ENCODE data around the gene CSTB.

CSTB gene

DNA sequence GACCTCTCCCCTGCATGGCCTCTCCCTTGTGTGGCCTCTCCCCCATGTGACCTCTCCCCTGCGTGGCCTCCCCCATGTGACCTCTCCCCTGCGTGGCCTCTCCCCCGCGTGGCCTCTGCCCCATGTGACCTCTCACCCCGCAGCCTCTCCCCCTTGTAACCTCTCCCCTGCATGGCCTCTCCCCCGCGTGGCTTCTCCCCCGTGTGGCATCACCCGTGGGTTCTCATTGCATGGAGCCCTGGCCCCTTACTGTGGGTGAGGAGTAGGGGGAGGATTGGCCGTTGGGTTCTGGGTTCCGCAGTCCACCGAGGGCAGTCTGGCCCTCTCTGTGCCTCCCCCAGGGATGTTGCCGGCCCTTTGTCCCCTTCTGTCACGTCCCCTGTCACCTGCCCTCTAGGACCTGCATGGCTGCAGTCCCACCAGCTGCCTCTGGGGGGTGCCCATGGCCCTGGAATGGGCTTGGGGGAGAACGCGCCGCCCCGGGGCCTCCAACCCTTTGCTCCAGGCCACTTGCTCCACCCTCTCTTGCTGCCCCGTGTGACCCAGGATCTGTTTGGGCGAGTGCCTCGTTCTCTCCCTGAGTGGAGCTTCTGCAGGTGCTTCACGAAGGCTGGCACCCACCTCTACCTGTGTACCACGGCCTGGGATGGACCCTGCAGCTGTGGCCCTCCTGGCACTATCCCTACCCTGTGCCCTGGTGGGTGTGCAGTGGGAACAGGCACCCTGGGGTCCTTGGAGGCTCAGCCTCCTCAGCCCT is 34.6 kb upstream of the CSTB start:
- peak; percentile 18 for DNase-seq

DNA sequence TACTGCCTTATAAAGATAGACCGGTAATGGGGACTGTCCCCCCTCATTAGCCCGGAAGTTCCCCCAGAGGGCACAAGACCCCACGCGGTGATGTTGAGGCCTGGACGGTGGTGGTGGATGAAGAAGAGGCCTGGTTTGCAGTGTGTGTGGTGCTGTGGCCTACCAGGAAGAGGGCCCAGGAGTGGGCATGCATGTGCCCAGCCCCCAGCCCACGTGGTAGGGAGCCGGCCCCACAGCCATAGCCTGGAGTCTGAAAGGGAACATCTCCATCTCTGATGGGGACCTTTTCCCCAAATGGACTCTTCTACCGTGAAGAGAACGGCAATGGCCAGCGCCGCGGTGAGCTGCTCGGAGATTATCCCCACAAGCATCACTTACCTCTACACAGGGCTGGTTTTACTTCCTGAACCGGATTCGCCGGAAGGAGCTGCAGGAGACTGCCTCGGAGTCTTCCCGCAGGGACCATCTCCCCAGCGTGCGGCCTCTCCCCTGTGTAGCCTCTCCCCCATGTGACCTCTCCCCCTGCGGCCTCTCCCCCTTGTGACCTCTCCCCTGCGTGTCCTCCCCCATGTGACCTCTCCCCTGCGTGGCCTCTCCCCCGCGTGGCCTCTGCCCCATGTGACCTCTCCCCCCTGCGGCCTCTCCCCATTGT is 33.9 kb upstream of the CSTB start:
- DNase-seq, result no peak

DNA sequence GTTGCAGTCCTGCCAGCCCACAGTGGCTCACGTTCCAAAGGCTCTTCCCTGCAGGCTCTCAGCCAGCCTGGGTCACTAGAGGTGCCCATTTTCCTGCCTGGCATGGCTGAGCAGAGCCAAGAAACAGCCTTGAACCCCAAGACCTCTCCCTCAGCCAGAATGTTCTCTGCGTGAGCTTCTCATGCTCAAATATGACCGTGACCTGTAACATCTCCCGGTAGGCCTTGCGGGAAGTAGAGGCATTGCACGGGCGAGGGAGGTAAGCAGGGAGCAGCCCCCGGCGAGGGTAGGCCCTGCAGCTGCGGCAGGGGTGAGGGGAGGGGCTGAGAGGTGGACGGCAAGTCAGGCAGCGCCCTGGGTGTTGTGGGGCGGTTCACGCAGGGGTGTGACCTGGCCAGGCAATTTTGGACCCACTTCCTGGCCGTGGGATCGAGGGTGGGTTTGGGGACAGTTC is 33.3 kb upstream of the CSTB start:
- no peak for DNase-seq

DNA sequence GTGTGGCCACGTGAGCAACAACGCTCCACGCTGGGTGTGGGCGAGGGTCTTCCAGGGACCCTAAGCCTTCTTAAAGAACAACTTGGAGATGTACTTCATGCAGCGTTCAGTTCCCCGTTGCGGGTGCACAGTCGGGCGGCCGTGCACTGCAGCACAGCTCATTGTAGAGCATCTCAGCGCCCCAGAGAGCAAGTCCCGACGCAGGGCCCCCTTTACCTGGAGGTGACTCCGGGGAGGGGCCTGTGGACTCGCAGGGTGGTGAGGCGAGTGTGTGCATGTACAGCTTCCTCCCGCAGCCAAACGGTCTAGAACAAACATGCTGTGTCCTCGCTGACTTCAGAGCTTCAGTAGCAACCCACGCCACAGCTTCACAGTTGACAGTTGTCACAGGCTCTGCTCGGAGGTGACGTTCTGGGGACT is 32.7 kb upstream of the CSTB start:
- DNase-seq, result no peak

DNA sequence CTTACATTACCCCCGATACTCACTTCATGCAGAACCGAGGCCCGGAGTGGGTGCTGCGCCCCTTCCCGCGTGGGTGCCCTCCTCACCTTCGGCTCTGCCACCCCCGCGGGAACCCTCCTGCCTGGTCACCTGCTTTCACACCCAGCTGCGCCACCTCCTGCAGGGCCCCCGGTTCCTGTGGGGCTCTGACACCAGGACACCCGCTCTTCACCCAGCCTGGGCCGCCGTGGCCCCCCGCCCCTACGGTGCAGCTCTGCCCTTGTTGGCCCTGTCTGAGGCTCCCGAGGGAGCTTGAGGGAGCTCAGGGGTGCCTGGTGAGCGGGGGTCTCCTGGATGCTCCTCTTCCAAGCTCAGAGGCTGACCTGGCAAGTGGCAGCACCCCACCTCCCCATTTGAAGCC is 32.3 kb upstream of the CSTB start:
- DNase-seq, result no peak

DNA sequence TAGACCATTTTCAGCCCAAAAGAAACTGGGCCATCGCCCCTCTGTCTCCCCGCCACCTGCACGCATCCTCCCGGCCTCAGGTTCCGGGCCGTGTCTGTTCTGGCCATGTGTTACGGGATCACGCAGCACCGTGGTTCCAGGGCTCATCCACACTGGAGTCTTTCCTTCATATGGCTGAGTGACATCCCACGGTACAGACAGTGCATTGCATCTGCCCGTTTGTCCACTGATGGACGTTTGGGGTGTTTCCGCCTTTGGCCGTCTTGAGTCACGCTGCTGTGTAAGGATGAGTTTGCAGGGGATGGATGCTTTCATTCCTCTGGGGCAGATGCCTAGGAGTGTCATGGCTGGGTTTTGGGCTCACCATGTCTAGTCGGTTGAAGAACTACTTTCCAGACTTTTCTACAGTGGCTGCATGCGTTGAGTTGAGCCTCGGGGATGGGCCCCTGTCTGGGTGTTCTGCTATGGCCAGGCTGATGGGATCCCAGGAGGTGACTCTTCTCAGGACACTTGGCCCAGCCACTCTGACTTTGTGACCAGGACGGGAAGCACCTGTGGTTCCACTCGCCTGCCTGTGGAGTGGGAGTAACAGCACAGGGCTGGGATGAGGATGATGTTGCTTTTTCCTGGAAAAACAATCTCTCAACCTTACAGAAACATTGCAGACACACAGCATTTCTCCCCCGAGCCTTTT is 30.1 kb upstream of the CSTB start:
- no peak for DNase-seq

DNA sequence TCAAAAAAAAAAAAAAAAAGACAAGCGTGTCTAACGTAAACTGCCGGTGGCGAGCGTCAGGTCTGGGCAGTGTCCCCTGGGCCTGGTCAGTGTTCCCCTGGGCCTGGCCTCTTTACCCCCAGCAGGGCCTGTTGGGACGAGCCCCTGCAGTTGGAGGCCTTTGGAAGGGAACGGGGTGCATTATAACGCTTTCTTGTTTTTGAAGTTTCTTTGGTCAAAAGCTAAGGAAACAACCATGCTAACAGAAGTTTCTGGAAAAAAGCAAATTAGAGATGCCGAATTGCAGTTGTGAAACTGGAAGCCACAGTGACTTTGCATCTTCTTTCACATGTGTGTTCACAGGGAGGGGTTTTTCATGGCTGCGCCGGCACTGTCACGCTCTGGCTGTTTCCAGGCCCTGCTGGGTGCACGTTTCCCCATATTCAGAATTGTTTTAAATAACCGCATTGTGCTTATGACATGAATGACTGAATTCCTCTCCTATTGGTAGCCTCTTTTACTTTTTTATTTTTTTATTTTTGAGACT is 29.2 kb upstream of the CSTB start:
- no peak for DNase-seq

DNA sequence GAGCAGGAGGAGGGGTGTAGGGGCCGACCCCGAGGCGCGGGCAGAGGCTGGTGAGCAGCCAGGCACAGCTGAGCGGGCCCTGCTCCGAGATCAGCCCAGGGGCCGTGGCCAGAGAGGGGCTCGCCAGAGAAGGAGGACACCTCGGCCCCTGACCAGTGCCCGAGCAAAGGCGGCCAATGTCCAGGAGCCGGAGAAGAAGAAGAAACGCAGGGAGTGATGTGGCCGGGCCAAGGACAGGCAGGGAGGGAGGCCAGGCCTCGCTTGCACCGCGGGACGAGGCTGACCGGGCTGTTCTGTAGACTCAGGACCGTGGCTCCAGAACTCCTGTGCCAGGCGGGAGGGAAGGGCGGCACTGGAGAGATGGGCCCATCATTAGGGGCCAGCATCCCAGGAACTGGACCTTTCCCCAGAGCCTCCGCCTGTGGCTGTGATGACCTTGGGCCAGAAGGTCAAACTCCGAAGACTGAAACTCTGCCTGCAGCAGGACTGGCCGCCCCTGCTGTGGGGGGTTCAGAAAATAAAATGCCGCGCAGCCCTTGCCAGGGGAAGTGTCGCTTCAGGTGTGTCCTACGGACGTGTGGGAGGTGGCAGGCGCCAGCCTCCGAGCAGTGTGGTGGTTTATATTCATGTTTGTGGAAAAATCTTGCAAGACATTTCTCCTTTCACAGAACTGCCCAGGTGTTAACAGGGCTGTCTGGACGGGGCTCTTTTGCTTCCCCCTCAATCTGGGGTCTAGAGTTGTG is 27.6 kb upstream of the CSTB start:
- no peak for DNase-seq

DNA sequence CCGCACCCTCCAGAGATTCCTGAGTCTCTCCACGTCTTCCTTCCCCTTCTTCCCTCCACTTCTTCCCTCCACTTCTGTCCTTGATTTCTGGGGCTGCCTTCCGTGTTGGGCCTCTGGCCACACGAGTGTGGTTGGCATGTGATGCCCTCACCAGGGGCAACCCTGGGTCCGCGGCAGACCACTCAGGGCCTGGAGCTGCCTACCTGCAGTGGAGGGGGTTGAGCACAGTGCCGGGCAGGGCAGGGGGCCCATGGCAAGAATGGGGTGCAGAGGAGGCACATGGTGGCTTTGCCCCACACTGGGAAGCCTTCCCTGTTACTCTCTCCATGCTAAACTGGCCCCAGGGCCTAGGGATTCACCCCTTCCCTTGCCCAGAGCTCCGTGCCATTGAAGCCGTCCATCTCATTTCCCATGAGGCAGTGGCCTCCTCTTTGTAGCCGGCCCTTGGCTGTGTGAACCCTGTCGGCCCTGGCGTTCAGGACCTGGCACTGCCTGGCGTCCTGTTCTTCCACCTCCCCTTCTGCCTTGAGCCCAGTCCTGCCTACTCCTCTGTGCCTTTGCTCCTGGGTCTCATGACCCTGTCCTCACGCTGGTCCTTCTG is 26.7 kb upstream of the CSTB start:
- no peak for DNase-seq

DNA sequence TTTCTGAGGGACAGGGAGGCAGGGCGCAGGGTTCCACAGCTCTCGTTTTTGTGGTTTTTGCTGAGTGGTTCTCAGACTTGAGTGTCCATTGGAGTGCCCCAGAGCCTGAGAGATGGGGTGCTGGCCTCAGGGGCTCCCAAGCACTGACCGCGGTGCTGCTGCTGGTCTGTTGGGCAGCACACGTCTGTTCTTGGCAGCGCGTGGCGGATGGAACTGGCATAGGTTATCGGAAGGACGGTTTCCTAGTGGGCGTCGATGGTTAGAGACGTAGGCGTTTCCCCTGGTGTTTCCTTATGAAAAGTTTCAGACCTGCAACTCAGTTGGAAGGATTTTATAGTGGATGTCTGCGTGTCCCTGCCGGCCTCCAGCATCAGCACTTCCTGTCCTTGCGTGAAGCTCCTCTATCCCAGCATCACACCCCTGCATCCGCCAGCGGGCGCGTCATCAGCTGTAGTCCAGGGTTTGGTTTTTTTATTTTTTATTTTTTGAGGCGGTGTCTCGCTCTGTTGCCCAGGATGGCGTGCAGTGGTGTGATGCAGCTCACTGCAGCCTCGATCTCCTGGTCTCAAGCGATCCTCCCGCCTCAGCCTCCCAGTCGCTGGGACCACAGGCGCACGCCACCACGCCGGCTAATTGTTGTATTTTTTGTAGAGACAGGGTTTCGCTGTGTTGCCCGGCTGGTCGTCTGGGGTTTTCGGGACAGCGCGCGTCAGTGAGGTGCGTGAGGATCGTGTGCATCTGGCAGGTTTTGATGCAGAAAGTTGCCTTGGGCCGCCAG is 25.1 kb upstream of the CSTB start:
- DNase-seq, result no peak

DNA sequence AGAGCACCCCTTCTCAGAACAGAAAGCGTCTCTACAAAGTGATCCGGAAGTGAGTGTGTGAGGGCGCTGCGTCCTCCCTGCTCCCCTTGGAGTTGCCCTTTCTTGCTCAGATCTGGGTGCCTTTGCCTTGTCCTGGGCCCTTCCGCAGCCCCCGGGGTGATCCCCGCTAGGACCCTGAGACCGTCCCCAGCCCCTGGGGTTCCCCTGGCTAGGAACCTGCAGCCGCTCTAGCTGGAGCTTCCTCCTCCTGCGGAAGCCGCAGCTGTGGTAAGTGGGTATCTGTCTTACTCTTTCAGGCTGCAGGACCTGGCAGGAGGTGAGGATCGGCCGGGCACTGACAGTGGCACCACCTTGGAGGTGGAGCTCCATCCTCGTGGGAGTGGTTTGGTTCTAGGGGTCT is 24.5 kb upstream of the CSTB start:
- no peak for DNase-seq

DNA sequence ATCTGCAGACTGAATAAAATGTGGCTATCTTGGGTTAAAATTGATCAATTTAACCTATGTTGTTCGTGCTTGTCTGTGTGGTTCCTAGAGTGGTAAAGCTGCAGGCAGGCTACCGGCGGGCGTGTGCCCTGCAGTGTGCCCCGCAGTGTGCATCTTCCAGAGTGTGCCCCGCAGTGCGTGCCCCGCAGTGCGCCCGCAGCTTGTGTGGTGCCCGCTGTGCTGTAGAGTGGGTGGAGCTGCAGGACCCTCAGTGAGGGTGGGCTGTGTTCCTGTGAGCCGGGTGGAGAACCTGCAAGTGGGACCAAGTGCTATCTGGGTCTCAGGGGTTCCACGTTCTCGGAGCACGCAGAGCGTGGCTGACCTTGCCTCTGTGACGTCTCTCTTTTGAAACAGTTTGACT is 24.0 kb upstream of the CSTB start:
- no peak for DNase-seq

DNA sequence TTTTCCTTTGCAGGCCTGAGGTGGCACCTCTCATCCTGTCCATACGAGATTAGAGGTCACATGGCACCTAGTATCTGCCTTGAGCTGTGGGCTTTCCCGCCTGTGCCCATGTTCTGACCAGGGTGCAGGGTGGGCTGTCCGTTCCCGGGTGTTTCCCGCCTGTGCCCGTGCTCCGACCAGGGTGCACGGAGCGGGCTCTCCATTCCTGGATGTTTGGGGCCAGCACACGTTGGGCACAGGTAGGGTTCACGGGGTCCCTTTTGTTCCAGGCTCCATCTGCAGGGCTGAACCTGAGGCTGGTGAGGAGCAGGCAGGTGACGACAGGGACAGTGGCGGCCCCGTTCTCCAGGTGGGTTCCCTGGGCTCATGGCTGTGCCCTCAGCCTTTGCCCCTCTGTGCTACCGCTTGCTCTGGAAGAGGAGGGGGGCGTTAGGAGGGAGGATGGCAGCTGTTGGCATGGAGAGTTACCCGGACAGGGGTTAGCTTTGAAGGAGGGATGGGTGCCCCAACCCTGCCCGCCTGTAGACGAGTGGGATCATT is 23.3 kb upstream of the CSTB start:
- DNase-seq, result no peak

DNA sequence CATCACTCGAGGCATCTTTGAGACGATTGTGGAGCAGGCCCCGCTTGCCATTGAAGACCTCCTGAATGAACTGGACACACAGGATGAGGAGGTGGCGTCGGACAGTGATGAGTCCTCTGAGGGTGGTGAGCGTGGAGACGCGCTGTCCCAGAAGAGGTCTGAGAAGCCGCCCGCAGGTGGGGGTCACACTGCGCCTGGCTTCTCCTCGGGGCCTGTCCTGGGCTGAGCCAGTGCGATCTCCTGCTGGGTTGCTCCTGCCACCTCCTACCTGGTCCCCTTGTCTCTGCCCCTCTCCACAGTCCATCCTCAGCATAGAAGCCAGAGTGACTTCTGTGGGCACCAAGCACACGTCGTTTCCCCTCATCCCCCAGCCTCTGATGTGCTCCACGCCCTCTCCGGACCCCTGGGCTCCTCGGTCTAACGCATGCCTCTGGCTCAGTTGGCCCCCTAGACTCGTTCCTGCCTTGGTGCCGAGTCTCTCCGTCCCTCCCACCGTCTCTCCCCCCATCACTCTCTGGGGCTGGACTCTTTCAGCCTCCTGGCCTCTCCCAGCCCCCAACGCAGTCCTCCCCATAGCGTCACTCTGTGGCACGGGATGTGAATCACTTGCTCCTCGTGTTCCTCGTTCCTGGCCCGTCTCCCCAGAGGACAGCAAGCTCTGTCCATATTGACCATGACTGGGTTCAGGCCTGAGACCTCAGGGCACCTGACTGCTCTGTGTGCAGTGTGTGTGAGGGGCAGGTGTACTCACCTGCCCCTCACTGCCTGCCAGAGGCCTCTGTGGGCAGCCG is 22.0 kb upstream of the CSTB start:
- DNase-seq, result no peak

DNA sequence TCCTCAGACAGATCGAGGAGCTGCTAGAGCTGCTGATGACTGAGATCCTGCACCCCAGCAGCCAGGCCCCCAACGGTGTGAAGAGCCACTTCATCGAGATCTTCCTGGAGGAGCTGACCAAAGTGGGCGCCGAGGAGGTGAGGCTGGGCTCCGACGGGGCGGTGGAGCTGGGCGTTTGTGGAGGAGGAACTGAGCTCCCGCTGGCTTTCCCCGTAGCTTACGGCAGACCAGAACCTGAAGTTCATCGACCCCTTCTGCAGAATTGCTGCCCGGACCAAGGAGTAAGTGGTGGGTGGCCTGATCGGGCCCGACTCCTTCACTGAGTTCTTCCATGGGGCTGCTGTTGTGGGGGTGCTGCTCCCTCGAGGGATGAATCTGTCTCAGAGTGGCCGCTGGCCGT is 21.3 kb upstream of the CSTB start:
- DNase-seq, result no peak

DNA sequence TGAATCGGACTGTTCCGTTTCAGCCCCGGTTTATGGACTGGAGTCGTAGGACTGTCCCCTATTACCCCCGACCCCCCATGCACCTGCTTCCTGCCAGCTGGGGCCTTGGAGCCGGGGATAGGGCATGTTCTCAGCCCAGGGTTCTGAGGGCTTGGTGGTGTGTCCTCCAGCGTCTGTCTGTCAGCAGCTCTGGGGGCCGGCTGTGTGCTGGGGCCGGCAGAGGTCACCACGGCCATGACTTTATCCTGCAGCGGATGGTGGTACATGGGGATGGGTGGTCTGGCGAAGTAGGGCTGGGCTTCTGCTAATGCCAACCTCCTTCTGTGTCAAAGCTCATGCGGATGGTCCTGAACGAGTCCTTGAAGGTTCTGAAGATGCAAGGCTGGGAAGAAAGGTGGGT is 18.7 kb upstream of the CSTB start:
- no peak for DNase-seq

DNA sequence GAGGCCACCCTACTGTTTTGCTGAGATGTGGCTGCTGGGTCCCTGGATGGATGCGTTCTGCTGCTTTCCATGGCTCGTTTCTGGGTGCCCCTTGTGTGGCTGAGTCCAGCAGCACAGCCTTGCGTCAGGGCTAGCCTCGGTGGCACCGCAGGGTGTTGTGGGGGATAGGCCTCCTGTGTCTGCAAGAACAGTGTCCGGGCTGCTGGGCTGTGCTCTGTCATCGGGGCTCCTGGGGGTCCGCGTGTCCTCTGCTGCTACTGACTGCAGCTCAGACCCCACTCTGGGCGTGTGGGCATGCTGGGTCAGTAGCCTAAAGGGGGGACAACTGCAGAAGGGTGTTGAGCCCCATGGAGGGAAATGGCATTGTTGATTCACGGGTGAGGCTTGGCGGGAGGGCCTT is 18.2 kb upstream of the CSTB start:
- DNase-seq, result no peak

DNA sequence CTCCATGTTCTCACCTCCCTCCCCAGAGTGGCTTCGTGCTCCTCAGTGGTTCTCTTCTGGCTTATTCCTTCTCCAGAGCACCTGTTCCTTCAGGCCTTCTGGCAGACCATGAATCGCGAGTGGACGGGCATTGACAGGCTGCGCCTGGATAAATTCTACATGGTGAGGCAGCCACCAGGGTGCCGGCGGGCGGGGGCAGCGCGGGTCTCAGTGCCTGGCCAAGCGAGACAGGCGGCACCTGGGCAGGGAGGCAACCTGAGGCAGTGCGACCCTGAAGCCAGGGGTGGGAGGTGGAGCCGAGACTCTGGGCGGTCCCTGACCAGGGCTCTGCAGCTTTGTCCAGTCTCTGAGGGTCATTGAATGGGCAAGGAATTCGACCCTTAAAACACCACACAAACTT is 17.1 kb upstream of the CSTB start:
- no peak for DNase-seq

DNA sequence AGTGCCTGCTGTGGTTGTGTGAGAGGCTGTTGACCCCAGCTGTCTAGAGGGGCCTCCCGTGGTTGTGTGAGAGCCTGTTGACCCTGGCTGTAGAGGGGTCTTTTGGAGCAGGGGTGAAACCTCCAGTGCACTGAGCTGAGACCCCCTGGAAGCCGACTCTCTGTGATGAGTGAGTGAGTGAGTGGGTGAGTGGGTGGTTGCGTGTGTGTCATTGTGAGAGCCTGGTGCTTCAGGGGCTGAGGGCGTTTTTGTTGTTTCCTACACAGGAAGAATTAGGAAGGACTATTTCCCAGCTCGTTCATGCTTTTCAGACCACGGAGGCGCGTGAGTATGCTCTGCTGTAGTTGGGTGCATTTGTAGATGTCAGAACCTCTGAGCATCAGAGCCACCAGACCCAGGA is 16.3 kb upstream of the CSTB start:
- no peak for DNase-seq

DNA sequence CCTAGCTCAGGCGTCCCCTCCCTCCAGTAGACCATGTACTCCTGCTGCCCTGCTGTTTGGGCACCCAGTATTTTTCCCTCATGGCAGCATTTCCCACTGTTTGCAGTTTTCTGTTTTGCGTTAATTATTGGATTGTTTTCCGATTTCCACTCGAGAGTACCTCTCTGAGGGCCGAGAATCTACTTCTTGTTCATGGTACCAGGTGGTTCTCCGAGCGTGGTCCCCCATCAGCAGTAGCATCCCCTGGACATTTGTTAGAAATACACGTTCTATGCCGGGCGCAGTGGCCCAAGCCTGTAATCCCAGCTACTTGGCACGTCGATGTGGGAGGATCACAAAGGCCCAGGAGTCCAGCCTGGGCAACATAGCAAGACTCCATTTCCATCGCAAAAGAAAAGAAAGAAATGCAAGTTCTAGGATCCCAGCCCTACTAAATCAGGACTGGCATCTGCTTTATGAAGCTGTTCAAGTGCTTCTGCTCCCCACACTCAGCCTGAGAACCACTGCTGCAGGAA is 14.0 kb upstream of the CSTB start:
- no peak for DNase-seq
